ENCODE measurements around the gene TMEM181.
"Not testable (repeated sequence)": the region's sequence is repeated elsewhere in the genome, so short reads cannot be mapped to it uniquely, and the experiment has no call there.

The TMEM181 gene

GRCh38 chr6:158648682-158649131 lies 88.8 kb downstream of the TMEM181 start:
- no peak overlapping the region for H3K4me3 ChIP-seq (ENCODE audit: low read length)
- peak; percentile 90 for DNase-seq (ENCODE audit: low read depth)

GRCh38 chr6:158649289-158650143 lies 89.6 kb downstream of the TMEM181 start, which contains the start of gene SYTL3:
SYTL3 (plus strand) TSS chr6:158650054; CDS start chr6:158663269, 13,215 bp downstream.
- no peak within 1 kb of the TSS for H3K4me3 ChIP-seq (ENCODE audit: low read length)
- no peak for DNase-seq (ENCODE audit: low read depth)
- TF ChIP-seq, protein P1, sequence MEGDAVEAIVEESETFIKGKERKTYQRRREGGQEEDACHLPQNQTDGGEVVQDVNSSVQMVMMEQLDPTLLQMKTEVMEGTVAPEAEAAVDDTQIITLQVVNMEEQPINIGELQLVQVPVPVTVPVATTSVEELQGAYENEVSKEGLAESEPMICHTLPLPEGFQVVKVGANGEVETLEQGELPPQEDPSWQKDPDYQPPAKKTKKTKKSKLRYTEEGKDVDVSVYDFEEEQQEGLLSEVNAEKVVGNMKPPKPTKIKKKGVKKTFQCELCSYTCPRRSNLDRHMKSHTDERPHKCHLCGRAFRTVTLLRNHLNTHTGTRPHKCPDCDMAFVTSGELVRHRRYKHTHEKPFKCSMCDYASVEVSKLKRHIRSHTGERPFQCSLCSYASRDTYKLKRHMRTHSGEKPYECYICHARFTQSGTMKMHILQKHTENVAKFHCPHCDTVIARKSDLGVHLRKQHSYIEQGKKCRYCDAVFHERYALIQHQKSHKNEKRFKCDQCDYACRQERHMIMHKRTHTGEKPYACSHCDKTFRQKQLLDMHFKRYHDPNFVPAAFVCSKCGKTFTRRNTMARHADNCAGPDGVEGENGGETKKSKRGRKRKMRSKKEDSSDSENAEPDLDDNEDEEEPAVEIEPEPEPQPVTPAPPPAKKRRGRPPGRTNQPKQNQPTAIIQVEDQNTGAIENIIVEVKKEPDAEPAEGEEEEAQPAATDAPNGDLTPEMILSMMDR (IDR thresholded peaks at IDR 0.05; ENCODE audit: insufficient read depth, low read depth, low read length, missing control alignments), result no peak

More at GRCh38 chr6:158648682-158649131, 88.8 kb downstream of the TMEM181 start:
- TF ChIP-seq, protein P1 (IDR thresholded peaks at IDR 0.05; ENCODE audit: insufficient read depth, low read depth, low read length, missing control alignments), result no peak

- not testable (repeated sequence) for DNase-seq (ENCODE audit: low read depth); H3K4me3 ChIP-seq (ENCODE audit: low read length)
These were observed 92.3 kb downstream of the TMEM181 start for GRCh38 chr6:158651981-158652737.

GRCh38 chr6:158653577-158654354 lies 93.9 kb downstream of the TMEM181 start:
- TF ChIP-seq, protein P1 (IDR thresholded peaks at IDR 0.05; ENCODE audit: insufficient read depth, low read depth, low read length, missing control alignments), result no peak
- no peak overlapping the region for H3K4me3 ChIP-seq (ENCODE audit: low read length)
- no peak for DNase-seq (ENCODE audit: low read depth)

DNA sequence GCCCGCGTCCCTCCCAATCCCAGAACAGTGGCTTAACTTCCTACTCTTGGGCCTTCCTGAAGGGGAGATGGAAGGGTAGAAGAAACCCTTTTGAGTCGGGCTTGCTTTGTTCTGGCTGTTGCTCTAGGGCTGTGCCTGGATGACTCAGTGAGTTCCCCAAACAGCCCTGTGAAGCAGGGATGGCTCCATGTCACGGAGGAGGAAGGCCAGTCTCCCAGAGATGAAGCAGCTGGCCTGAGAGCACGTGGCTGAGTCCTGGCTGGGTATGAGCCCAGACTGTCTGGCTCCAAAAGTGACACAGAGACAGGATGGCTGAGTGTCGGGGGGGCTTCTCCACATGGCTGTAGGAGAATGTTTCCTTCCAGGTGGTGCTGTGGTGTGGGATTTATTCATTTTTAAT lies 94.6 kb downstream of the TMEM181 start:
- peak; percentile 57 for DNase-seq (ENCODE audit: low read depth)
- TF ChIP-seq, protein P1 (IDR thresholded peaks at IDR 0.05; ENCODE audit: insufficient read depth, low read depth, low read length, missing control alignments), result no peak
- no peak overlapping the region for H3K4me3 ChIP-seq (ENCODE audit: low read length)

DNA sequence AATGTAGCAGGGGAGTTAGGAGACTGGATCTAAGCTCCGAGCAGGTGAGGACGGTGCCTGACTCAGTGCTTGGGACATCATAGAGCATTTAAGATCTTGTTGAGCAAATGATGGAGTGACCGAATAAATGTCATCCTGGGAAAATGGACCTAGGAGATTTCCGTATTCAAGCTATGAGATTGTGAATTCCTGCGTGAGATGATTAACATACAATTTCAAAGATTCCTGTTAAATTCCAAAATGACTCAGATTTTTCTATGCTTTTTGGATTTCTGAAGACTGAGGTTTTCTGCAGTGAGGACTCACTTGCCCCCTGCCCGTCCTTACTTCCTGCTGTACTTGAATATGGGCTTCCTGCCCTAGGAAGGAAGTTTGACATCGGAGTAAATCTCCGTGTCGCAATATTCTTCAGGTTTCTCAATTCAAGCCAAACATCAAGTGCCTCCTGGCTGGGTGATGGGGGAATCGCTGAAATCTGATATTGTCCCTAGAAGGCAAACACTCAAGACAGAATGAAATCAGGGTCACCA lies 95.1 kb downstream of the TMEM181 start:
- no peak overlapping the region for H3K4me3 ChIP-seq (ENCODE audit: low read length)
- TF ChIP-seq, protein P1 (IDR thresholded peaks at IDR 0.05; ENCODE audit: insufficient read depth, low read depth, low read length, missing control alignments), result no peak
- no peak for DNase-seq (ENCODE audit: low read depth)

Data from epithelial cell of esophagus (primary cell).